Vagina (tissue), 2 donors: ENCODE measurements around the gene ATXN7L3B.

Experiments used
- POLR2A ChIP-seq, 2 donors: fragments of 450-650 bp; IDR thresholded peaks; one replicate each; pipeline ENCODE4 v1.6.1; 2017; ENCODE audit warnings: antibody characterized with exemption in 2 of 2, mild to moderate bottlenecking in 2 of 2, moderate library complexity in 2 of 2
- TF ChIP-seq, protein P1 (sequence below), 3 experiments: fragments of 450-650 bp in 2 of 3; fragments of 200-600 bp in 1 of 3; sonication (generic) in 1 of 3; IDR thresholded peaks; one replicate each; pipeline ENCODE4 v1.5.1; 2017 to 2019; ENCODE audit warnings: antibody characterized with exemption in 3 of 3, mild to moderate bottlenecking in 2 of 3, moderate library complexity in 2 of 3

GRCh38 chr12:74539261-74539660, 1.6 kb downstream of the ATXN7L3B start:
- TF ChIP-seq, protein P1, sequence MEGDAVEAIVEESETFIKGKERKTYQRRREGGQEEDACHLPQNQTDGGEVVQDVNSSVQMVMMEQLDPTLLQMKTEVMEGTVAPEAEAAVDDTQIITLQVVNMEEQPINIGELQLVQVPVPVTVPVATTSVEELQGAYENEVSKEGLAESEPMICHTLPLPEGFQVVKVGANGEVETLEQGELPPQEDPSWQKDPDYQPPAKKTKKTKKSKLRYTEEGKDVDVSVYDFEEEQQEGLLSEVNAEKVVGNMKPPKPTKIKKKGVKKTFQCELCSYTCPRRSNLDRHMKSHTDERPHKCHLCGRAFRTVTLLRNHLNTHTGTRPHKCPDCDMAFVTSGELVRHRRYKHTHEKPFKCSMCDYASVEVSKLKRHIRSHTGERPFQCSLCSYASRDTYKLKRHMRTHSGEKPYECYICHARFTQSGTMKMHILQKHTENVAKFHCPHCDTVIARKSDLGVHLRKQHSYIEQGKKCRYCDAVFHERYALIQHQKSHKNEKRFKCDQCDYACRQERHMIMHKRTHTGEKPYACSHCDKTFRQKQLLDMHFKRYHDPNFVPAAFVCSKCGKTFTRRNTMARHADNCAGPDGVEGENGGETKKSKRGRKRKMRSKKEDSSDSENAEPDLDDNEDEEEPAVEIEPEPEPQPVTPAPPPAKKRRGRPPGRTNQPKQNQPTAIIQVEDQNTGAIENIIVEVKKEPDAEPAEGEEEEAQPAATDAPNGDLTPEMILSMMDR (IDR thresholded peaks at IDR 0.05), result no peak
- no peak for TF ChIP-seq POLR2A (IDR thresholded peaks at IDR 0.05)
